ENCODE results near the gene DAB2IP.

DAB2IP gene

GRCh38 chr9:121817476-121817875 lies 166.0 kb downstream of the DAB2IP start:
- H3K4me3 ChIP-seq (ENCODE audit: low read length): no peak overlapping the region
- H3K9me3 ChIP-seq (ENCODE audit: control insufficient read depth, insufficient read depth, low read length): no peaks in the 10 kb centered on the region
- no CpG with 5 or more reads among the region's 9 CpGs for WGBS (ENCODE audit: insufficient coverage, insufficient read length)
- H3K36me3 ChIP-seq (ENCODE audit: control insufficient read depth, insufficient read depth, low read length): no peaks in the 10 kb centered on the region
- no peaks in the 10 kb centered on the region for H3K27me3 ChIP-seq (ENCODE audit: control insufficient read depth, insufficient read depth, low read length)
- H3K4me1 ChIP-seq (ENCODE audit: control insufficient read depth, insufficient read depth, low read length): peaks cover 12% of the 10 kb centered on the region
- H3K27ac ChIP-seq (ENCODE audit: low read length): no peak overlapping the region
- DNase-seq (ENCODE audit: low read depth, low spot score): no peak

DNA sequence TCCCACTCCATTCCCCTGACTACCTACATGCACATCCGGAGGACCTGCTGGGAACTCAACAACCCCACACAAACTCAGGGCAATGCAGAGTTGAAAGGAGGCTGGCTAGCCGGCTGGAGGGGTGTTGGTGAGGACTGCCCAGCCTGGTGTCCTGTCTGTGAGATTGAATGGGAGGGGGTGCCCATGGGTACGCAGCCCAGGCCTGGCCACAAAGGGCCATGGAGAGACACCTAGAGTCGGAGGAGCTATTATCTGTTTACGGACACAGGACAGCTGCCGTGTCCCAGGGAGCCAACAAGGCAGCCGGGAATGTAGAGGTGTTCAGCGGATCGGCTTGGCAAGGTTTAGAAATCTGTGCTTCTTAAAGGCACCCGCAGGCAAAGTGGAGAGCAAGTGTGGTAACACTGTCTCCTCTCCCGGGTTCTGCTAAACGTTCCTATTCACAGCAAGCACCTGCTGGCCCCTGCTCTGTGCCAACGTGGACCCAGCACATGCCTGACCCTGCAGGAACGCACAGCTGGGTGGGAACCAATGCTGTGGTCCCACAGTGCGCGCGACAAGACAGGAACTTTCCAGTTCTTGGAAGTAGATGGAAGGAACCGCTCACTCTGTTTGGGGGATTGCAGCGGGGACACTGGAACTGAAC lies 166.7 kb downstream of the DAB2IP start:
- H3K36me3 ChIP-seq (ENCODE audit: control insufficient read depth, insufficient read depth, low read length): no peaks in the 10 kb centered on the region
- WGBS (ENCODE audit: insufficient coverage, insufficient read length): no CpG with 5 or more reads among the region's 19 CpGs
- DNase-seq (ENCODE audit: low read depth, low spot score): no peak
- H3K4me3 ChIP-seq (ENCODE audit: low read length): no peak overlapping the region
- peaks cover 12% of the 10 kb centered on the region for H3K4me1 ChIP-seq (ENCODE audit: control insufficient read depth, insufficient read depth, low read length)
- no peaks in the 10 kb centered on the region for H3K9me3 ChIP-seq (ENCODE audit: control insufficient read depth, insufficient read depth, low read length)
- no peak overlapping the region for H3K27ac ChIP-seq (ENCODE audit: low read length)
- no peaks in the 10 kb centered on the region for H3K27me3 ChIP-seq (ENCODE audit: control insufficient read depth, insufficient read depth, low read length)

DNA sequence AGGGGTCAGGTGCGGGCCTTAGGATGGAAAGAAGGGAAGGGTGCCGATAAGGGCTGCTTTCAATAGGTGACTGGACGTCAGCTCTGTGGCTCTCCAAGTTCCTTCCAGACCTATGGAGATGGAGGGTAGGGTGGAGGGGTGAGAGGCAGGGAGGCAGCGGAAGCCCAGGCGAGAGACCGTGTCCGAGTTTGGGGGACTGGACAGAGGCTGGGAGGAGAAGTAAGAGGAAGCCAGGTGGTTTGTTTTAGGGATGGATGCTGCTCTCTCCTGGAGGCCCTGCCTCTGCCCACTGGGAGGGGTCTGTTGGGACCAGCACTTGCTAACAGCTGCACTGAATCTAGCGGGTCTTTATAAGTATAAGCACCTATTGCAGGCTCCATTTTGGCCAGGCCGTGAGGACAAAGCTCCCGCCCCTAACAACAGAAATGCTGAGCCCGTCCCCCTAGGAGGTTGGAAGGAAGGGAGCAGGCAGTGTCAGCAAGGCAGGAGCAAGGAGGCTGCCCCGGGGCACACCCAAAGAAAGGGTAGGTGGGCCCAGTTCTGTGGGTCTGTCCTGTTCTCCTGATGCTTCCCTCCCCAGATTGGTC lies 167.5 kb downstream of the DAB2IP start:
- Histone ChIP-seq H3K4me3 (ENCODE audit: low read length) (no peak overlapping the region), H3K4me1 (ENCODE audit: control insufficient read depth, insufficient read depth, low read length) (peaks cover 11% of the 10 kb centered on the region), H3K36me3 (ENCODE audit: control insufficient read depth, insufficient read depth, low read length) (no peaks in the 10 kb centered on the region), H3K27me3 (ENCODE audit: control insufficient read depth, insufficient read depth, low read length) (no peaks in the 10 kb centered on the region), H3K9me3 (ENCODE audit: control insufficient read depth, insufficient read depth, low read length) (no peaks in the 10 kb centered on the region), H3K27ac (ENCODE audit: low read length) (no peak overlapping the region)
- no CpG with 5 or more reads among the region's 12 CpGs for WGBS (ENCODE audit: insufficient coverage, insufficient read length)
- no peak for DNase-seq (ENCODE audit: low read depth, low spot score)

- H3K27ac ChIP-seq (ENCODE audit: low read length): no peak overlapping the region
- H3K9me3 ChIP-seq (ENCODE audit: control insufficient read depth, insufficient read depth, low read length): no peaks in the 10 kb centered on the region
- no peak overlapping the region for H3K4me3 ChIP-seq (ENCODE audit: low read length)
- no peak for DNase-seq (ENCODE audit: low read depth, low spot score)
- no peaks in the 10 kb centered on the region for H3K36me3 ChIP-seq (ENCODE audit: control insufficient read depth, insufficient read depth, low read length)
- no CpG with 5 or more reads among the region's 20 CpGs for WGBS (ENCODE audit: insufficient coverage, insufficient read length)
- peaks cover 11% of the 10 kb centered on the region for H3K4me1 ChIP-seq (ENCODE audit: control insufficient read depth, insufficient read depth, low read length)
- no peaks in the 10 kb centered on the region for H3K27me3 ChIP-seq (ENCODE audit: control insufficient read depth, insufficient read depth, low read length)
Observed at GRCh38 chr9:121819428-121820231, 168.2 kb downstream of the DAB2IP start.

- DNase-seq (ENCODE audit: low read depth, low spot score): no peak
- Histone ChIP-seq H3K36me3 (ENCODE audit: control insufficient read depth, insufficient read depth, low read length) (no peaks in the 10 kb centered on the region), H3K27me3 (ENCODE audit: control insufficient read depth, insufficient read depth, low read length) (no peaks in the 10 kb centered on the region), H3K9me3 (ENCODE audit: control insufficient read depth, insufficient read depth, low read length) (no peaks in the 10 kb centered on the region), H3K27ac (ENCODE audit: low read length) (no peak overlapping the region), H3K4me3 (ENCODE audit: low read length) (no peak overlapping the region), H3K4me1 (ENCODE audit: control insufficient read depth, insufficient read depth, low read length) (peaks cover 11% of the 10 kb centered on the region)
- no CpG with 5 or more reads among the region's 11 CpGs for WGBS (ENCODE audit: insufficient coverage, insufficient read length)
Observed at GRCh38 chr9:121820286-121821005, 169.0 kb downstream of the DAB2IP start.

- Histone ChIP-seq H3K27me3 (ENCODE audit: control insufficient read depth, insufficient read depth, low read length) (no peaks in the 10 kb centered on the region), H3K4me3 (ENCODE audit: low read length) (no peak overlapping the region), H3K36me3 (ENCODE audit: control insufficient read depth, insufficient read depth, low read length) (no peaks in the 10 kb centered on the region), H3K27ac (ENCODE audit: low read length) (no peak overlapping the region), H3K9me3 (ENCODE audit: control insufficient read depth, insufficient read depth, low read length) (no peaks in the 10 kb centered on the region), H3K4me1 (ENCODE audit: control insufficient read depth, insufficient read depth, low read length) (peaks cover 11% of the 10 kb centered on the region)
- WGBS (ENCODE audit: insufficient coverage, insufficient read length): no CpG with 5 or more reads among the region's 5 CpGs
- DNase-seq (ENCODE audit: low read depth, low spot score): no peak
Observed at GRCh38 chr9:121821326-121821725, 169.9 kb downstream of the DAB2IP start.

DNA sequence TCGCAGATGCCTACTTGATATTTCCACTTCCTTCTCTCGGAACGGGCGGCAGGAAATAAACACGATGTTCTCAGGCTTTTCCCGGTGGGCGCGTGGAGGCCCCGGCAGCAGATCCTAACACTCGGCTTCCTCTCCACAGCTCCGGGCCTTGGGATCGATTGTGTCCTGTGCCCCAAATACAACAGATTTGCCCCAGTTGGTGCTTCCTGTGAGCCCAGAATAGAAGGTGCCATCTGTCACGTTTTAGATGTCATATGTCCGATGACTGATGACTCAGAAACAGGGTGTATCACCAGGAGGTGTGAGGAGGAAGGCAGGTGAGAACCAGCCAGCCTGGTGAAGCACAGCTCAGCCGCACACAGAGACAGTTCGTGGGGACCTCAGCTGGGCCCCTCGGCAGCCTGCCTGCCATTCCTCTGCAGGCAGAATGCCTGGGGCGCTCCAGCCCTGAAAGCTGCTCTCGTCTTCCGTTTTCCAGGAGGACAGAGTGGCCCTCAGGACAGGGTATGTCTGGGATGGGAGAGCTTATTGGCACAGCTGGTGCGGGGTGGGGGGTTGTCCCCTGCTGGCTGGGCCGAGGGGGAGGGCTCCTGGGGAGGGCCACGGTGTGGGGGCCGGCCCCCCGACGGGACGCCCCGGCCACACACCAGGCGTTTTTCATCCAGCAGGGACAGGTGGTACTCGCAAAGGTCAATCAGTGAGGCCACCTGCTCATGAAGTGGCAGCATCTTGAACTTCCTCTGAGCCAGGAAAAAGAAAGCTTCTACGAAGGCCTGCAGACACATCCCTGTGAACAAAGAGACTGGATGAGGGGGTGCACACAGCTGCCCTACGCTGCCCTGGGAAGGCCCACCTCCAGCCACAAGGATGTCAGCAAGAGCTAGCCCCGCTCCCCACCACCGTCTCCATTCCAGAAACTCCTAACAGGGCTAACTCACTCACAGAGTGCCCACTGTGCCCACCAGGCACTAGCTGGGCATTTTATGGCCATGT lies 171.0 kb downstream of the DAB2IP start:
- Histone ChIP-seq H3K9me3 (ENCODE audit: control insufficient read depth, insufficient read depth, low read length) (no peaks in the 10 kb centered on the region), H3K27me3 (ENCODE audit: control insufficient read depth, insufficient read depth, low read length) (no peaks in the 10 kb centered on the region), H3K4me3 (ENCODE audit: low read length) (no peak overlapping the region), H3K4me1 (ENCODE audit: control insufficient read depth, insufficient read depth, low read length) (peaks cover 8% of the 10 kb centered on the region), H3K27ac (ENCODE audit: low read length) (no peak overlapping the region), H3K36me3 (ENCODE audit: control insufficient read depth, insufficient read depth, low read length) (no peaks in the 10 kb centered on the region)
- WGBS (ENCODE audit: insufficient coverage, insufficient read length): no CpG with 5 or more reads among the region's 34 CpGs
- no peak for DNase-seq (ENCODE audit: low read depth, low spot score)

GRCh38 chr9:121823451-121824169 lies 172.2 kb downstream of the DAB2IP start:
- WGBS (ENCODE audit: insufficient coverage, insufficient read length): no CpG with 5 or more reads among the region's 13 CpGs
- Histone ChIP-seq H3K27me3 (ENCODE audit: control insufficient read depth, insufficient read depth, low read length) (no peaks in the 10 kb centered on the region), H3K27ac (ENCODE audit: low read length) (no peak overlapping the region), H3K36me3 (ENCODE audit: control insufficient read depth, insufficient read depth, low read length) (no peaks in the 10 kb centered on the region), H3K4me1 (ENCODE audit: control insufficient read depth, insufficient read depth, low read length) (peaks cover 8% of the 10 kb centered on the region), H3K9me3 (ENCODE audit: control insufficient read depth, insufficient read depth, low read length) (no peaks in the 10 kb centered on the region), H3K4me3 (ENCODE audit: low read length) (no peak overlapping the region)
- DNase-seq (ENCODE audit: low read depth, low spot score): no peak

DNA sequence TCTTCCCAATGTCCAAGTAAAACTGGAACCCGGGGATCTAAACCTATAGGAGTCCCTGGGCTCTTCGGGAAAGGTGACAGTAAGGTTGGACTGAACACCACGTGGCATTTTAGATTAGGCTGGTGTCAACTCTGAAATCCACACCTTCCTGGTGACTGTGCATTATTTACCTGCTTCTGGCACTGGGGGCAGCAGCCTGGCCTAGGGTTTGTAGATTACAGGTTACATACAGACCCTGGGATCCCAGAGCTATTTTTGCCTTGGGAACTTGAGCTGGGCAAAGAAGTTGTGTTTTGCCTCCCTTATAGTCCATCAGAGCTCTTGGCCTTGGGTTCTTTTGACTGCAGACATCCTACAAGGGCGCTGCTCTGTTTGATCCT lies 173.2 kb downstream of the DAB2IP start:
- H3K36me3 ChIP-seq (ENCODE audit: control insufficient read depth, insufficient read depth, low read length): no peaks in the 10 kb centered on the region
- no peak overlapping the region for H3K4me3 ChIP-seq (ENCODE audit: low read length)
- peaks cover 3% of the 10 kb centered on the region; the same call in 1 of the 2 replicates for H3K4me1 ChIP-seq (ENCODE audit: control insufficient read depth, insufficient read depth, low read length)
- no peak overlapping the region for H3K27ac ChIP-seq (ENCODE audit: low read length)
- no peaks in the 10 kb centered on the region for H3K27me3 ChIP-seq (ENCODE audit: control insufficient read depth, insufficient read depth, low read length)
- DNase-seq (ENCODE audit: low read depth, low spot score): no peak
- H3K9me3 ChIP-seq (ENCODE audit: control insufficient read depth, insufficient read depth, low read length): no peaks in the 10 kb centered on the region
- no CpG with 5 or more reads among the region's 4 CpGs for WGBS (ENCODE audit: insufficient coverage, insufficient read length)
